ENCODE measurements around the gene RO60.
A peak's percentile ranks its signal among the peaks of the same experiment; 100 is the strongest.
"Not testable (repeated sequence)": the region's sequence is repeated elsewhere in the genome, so short reads cannot be mapped to it uniquely, and the experiment has no call there.

RO60 gene

GRCh38 chr1:193059282-193060114, at the start of gene RO60, which contains the start of gene UCHL5:
Gene RO60 (plus strand): TSS chr1:193059612. CDS start chr1:193069055, 9,443 bp downstream.
Gene UCHL5 (minus strand): TSS chr1:193059360. CDS start chr1:193059260, 100 bp downstream.
- DNase-seq: peak; percentile 93

DNA sequence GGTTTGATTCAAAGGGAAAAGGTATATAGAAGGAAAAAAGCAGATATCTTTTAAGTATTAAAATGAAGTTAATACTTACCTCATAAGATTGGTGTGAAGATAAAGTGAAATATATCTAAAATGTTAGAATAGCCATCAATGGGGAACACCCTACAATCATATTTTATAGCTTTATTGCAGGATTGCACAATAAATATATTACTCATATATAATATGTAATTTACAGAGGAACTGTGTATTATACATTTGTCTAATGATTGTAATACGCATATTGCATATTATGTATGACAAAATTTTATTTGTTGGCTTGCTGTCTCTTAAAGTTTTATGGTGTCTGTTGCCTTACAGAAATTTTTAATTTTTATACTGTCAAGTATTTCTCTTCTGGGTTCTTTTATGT, 48.0 kb upstream of the RO60 start:
- no peak for DNase-seq

DNA sequence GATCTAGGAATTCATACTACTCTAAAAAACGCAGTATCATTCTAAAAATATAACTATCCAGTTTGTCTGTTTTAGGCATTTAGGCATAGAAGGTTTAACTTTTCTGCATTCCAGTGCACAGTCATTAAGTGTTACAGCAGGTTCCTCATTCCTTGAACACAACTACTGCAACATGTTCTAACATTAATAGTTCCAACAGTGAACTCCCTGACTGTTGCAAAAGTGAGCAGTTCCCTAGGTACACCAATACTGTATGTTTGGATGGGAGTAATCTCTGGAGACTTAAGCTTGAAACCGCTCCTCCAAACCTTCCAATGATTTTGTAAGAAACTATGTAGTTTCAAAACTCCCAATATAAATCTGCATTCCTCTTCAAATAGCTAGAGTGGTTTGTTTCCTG, 46.4 kb upstream of the RO60 start:
- DNase-seq: no peak

- no peak for DNase-seq
Measured at GRCh38 chr1:193013707-193014106, 45.7 kb upstream of the RO60 start.

- DNase-seq: no peak
Measured at GRCh38 chr1:193014400-193014799, 45.0 kb upstream of the RO60 start.

DNA sequence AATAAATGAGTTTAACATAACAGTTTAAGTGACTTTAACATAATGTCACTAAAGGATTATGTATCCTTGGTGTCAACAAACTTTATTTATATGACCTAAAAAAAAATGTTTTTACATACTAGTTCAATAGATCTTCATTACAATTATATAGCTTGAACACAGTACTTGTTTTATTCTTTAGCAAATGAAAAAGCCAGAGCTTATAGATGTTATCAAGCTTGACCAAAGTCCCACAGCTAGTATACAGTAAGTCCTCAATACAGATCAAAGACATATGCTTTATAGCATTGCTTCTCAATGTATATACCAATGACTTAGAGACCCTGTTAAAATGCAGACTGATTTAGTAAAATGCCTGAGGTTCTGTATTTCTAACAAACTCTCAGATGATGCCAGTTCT, 42.6 kb upstream of the RO60 start:
- DNase-seq: no peak

DNA sequence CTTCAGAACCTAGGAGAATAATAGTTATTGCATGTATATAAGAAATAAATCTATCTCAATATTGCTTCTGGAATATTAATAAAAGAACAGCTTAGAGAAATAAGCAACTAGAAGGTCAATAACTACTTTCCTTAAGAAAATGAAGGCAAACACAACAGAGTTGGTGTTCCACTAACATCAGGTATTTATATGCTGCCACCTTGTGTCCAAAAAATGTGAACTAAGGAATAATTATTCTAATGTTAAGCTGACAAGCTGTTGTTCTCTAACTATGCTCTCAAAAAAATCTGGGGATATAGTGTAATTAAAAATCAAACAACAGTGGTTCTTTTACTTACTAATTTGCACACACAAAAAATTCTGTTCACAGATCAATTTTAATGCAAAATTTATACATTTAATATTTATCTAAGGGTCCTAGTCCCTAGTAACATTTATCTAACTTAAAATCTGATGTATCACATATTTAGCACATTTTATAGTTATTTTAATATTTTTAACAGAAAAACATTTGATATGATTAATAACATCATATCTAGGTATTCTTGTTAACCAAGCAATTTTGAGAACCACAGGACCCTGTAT, 39.9 kb upstream of the RO60 start:
- no peak for DNase-seq

DNA sequence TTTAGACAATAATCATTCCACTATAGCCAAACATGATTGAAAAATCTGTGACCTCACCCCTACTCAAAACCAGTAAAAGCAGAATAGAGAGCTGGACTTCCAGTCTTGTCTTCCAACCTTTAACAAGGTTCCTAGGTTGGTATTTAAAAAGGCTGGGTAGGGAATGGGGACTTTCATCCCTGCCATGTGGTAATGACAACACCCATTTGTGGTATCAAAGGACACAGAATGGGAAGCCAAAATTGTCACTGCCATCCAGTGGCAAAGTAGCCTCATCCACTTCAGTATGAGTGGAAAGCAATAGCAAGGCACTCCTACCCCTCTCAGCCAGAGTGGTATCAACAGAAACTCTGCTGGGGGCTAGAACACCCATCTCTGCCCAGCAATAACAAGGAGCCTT, 34.2 kb upstream of the RO60 start:
- DNase-seq: no peak

GRCh38 chr1:193030280-193030679, 29.1 kb upstream of the RO60 start:
- no peak for DNase-seq

GRCh38 chr1:193031431-193031830, 28.0 kb upstream of the RO60 start:
- DNase-seq: no peak

GRCh38 chr1:193032643-193033427, 26.6 kb upstream of the RO60 start:
- DNase-seq: not testable (repeated sequence)

GRCh38 chr1:193033610-193034009, 25.8 kb upstream of the RO60 start:
- no peak for DNase-seq

DNA sequence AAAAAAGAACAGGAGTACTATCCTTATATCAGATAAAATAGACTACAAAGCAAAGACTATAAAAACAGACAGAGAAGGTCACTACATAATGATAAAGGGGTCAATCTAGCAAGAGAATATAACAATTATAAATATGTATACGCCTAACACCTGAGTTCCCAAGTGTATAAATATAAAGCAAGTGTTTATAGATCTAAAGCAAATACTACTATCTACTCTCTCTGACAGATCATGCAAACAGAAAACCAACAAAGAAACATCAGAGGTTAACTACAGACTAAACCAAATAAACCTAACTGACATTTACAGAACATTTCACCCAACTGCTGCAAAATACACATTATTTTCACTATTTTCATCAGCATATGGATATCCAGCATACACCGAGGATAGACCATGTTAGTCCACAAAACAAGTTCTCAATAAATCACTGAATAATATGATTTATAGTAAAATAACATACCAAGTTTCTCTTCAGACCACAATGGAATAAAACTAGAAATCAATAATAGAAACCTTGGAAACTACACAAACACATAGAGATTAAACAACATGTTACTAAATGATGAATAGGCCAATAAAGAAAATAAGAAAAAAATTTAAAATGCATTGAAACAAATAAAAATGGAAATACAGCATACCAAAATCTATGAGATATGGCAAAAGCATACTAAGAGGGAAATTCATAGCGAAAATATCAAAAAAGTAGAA, 22.9 kb upstream of the RO60 start:
- no peak for DNase-seq

DNA sequence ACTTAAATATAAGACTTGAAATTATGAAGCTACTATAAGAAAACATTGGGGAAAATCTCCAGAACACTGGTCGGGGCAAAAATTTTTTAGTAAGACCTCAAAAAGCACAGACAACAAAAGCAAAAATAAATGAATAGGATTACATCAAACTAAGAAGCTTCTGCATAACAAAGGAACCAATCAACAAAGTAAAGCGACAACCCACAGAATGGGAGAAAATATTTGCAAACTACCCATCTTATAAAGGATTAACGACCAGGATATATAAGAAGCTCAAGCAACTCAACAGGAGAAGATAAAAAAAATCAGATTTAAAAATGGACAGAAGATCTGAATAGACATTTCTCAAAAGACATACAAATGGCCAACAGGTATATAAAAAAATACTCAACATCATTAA, 19.4 kb upstream of the RO60 start:
- DNase-seq: no peak

DNA sequence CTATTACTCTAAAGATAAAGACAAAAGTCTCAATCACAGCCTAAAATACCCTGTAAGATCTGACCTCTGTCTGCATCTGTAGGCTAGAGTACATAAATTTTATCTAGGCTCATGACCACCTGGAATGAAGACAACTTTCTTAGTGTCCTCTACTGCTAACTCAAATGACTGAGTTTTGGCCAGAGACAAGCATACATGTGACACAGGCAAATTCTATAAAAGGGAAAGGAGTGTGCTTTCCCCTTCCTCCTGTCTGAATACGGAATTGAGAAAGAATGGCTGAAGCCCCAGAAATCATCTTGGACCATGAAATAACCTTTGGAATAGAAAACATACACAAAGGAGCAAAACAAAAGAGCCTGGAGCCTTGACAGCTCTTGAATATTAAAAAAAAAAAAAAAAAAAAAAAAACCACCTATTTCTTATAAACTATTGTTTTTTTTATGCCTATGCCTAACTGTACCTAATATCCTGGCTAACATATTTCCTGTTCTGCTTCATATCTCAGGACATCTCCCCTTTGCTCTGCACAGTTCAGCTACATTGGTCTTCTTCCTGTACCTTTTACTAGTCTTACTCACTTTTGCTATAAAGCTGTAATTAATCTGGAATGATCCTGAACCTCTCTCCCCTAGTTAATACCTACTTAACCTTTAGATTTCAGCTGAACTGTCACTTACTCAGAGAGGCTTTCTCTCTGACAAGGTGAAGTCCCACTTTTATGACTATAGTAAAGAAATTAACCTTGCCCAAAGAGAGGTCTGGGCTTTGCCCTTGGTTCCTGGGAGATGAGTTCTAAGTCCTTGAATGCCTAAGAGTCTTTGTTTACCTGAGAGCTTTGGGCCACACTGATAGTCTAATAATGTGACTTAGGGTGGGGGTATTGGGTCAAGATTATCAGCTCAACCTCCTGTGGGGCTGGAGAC, 16.4 kb upstream of the RO60 start:
- DNase-seq: no peak

GRCh38 chr1:193048913-193049312, 10.5 kb upstream of the RO60 start:
- not testable (repeated sequence) for DNase-seq

DNA sequence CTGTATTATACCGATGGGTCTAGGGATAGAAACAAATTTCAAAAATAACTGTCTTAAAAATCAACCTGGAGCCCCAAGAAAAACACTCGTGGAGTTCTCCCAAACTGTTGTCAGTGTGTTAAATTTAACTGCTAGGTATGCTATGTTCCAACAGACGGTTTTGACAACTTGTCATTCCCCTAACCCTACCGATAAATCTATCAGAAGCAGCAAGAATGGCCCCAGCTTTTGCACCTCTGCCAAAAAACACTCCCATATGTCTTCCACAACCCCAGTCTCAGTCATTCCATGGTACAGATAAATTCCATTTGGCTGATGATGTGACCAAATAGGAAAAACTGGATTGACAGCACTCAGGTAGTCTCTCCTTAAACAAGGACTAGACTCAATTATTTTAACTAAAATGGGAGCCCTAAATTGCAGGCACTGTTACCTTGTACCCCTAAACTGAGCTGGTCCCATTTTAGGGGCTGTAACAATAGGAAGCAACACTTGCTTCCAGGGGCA, 5.2 kb upstream of the RO60 start:
- DNase-seq: no peak

- DNase-seq: no peak
Measured at GRCh38 chr1:193058529-193059281, 707 bp upstream of the RO60 start.

DNA sequence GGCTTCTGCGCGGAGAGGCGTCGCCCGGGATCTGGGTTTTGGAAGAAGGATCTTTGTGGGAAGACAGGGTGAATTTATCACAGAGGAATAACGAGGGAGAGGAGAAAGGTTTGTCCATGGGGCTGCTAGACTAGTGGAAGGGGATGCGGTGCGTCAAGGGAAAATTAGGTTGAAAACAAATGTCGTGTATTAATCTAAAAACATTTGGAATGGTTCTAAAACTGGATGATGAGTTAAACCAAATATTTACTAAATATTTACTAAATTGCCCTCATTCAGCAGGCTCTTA, 647 bp downstream of the RO60 start:
- DNase-seq: no peak

GRCh38 chr1:193060406-193060805, 994 bp downstream of the RO60 start:
- DNase-seq: no peak

DNA sequence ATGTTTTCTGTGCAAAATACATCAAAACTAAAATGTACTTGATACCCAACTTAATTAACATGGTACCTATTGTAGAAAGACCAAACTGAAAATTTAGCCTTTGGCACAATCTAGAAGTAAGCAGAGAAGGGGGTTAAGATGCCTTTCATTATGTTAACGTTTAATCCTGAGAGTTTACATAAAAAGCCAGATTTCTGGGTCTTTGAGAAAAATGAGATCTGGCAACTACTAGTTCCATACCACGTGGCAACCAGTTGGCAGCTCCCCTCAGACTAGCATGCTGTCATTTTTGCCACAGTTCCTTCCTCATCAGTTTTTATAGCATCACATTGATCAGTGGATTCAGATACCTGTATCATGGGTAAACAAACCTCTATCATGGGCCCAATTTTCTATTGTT, 1.5 kb downstream of the RO60 start:
- DNase-seq: no peak

All from NCI-H1436 treated with DMSO at 0.1 percent for 48 hours (cell line).